Aorta (tissue), 5 donors: ENCODE results near the gene CYBA. TPM values are rescaled to one million over a fixed set of nuclear protein-coding genes. Genes with fewer than 3 reads are reported as not detected.
"Not testable (repeated sequence)": the region's sequence is repeated elsewhere in the genome, so short reads cannot be mapped to it uniquely, and the experiment has no call there.

Source experiments
- ATAC-seq: fragments of 200-7000 bp; cut with Tn5 transposase; one replicate; pipeline ENCODE4 v1.9.1; 2022; ENCODE audit warnings: moderate library complexity; ENCODE audit not compliant: low FRiP score
- DNase-seq, 2 donors: peaks; one replicate each; pipeline ENCODE4 v3.0.0-alpha.2; 2020
- H3K27ac ChIP-seq, 2 donors: one replicate each; pipeline ENCODE4 v1.5.1; 2013; ENCODE audit warnings: low read length in 2 of 2, mild to moderate bottlenecking in 2 of 2, moderate library complexity in 2 of 2, control low read depth in 1 of 2, inconsistent platforms in 1 of 2, low read depth in 1 of 2
- H3K27me3 ChIP-seq, 2 donors: one replicate each; pipeline ENCODE4 v1.6.1; 2013; ENCODE audit warnings: control low read depth in 1 of 2, low read length in 1 of 2, mild to moderate bottlenecking in 1 of 2, moderate library complexity in 1 of 2; ENCODE audit not compliant: insufficient read depth in 2 of 2, control insufficient read depth in 1 of 2
- H3K36me3 ChIP-seq, 2 donors: one replicate each; pipeline ENCODE4 v1.6.1; 2013; ENCODE audit warnings: control low read depth in 1 of 2, low read length in 1 of 2, mild to moderate bottlenecking in 1 of 2; ENCODE audit not compliant: insufficient read depth in 2 of 2, control insufficient read depth in 1 of 2
- H3K4me1 ChIP-seq, 2 donors: one replicate each; pipeline ENCODE4 v1.6.1; 2013; ENCODE audit warnings: low read length in 2 of 2, control low read depth in 1 of 2, mild to moderate bottlenecking in 1 of 2, moderate library complexity in 1 of 2; ENCODE audit not compliant: insufficient read depth in 2 of 2, control insufficient read depth in 1 of 2
- H3K4me3 ChIP-seq, 2 donors: one replicate each; pipeline ENCODE4 v1.5.1; 2013; ENCODE audit warnings: low read length in 2 of 2, control low read depth in 1 of 2, mild to moderate bottlenecking in 1 of 2
- H3K9me3 ChIP-seq: one replicate; pipeline ENCODE4 v1.6.1; 2013; ENCODE audit warnings: mild to moderate bottlenecking, low read length; ENCODE audit not compliant: control insufficient read depth
- WGBS, 2 donors: extraction: QIAGEN DNeasy Blood & Tissue Kit; methylation state at CpG; one replicate each; pipeline ENCODE4 v1.1.7; 2013; 5-methylcytosine and 5-hydroxymethylcytosine counted together
- intact Hi-C, 2 donors: fragments of 100-400 bp; cut with DNase I; formaldehyde crosslinking; loops; one replicate each; pipeline versions ENCODE4 v1.14.2 to v1.15.0; 2022
- polyA plus RNA-seq, 2 donors: library from polyadenylated mRNA; stranded (reverse); fragments of 200-250 nt; gene quantifications; one replicate each; pipeline ENCODE4 v1.2.3, GENCODE V29; 2013
- total RNA-seq, 2 donors: library from RNA; stranded (reverse); fragmentation: NEBNext Ultra II Directional; extraction: Animal tissue kit (Norgen Biotek cat#: 25700); gene quantifications; one replicate each; pipeline ENCODE4 v1.2.1, GENCODE V29; 2021
- donor health status: healthy with polysubstance abuse.
- donor health status: Bipolar disorder and iron deficiency.
- donor health status: DM: no; HTN: no; CAD: no.
- donor health status: DM: no; HTN: no; CAD: no.
- donor health status: DM: yes; HTN: yes; CAD: no.

The CYBA gene
- total and polyA plus RNA-seq, 4 donors = 79.2 to 148 (median 103) TPM

DNA sequence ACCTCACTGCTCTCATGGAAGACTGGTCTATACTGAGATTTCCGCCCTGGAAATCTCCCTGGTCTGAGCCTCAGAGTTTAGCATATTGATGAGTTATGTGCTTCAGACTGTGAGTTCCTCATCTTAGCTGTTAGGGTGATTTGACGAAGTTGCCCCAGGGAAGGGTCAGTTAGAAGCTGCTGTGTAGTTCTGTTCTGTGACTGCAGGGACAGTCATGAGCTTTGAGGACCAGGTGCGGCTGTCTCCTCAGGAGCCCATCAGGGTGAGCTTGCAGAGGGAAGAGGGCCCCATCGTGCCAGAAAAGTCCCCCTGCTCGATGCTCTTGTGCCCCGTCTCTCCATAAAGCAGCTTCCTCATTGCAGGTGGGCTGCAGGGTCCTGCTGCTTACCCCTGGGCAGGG, 40.8 kb downstream of the CYBA start:
- WGBS, 2 donors = 87% methylated on average over 6 of the region's 6 CpGs

DNA sequence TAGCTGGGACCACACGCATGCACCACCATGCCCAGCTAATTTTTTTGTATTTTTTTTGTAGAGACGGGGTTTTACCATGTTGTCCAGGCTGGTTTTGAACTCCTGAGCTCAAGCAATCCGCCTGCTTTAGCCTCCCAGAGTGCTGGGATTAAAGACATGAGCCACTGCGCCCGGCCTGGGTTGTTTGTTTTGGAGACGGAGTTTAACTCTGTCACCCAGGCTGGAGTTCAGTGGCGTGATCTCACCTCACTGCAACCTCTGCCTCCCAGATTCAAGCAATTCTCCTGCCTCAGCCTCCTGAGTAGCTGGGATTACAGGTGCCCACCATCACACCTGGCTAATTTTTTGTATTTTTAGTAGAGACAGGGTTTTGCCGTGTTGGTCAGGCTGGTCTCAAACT, 41.4 kb downstream of the CYBA start:
- ATAC-seq, H3K27ac ChIP-seq, H3K4me1 ChIP-seq, intact Hi-C loops, DNase-seq, H3K36me3 ChIP-seq, H3K4me3 ChIP-seq, H3K27me3 ChIP-seq, H3K9me3 ChIP-seq: not testable (repeated sequence)
- WGBS, 2 donors = 88 to 91% methylated on average over 8 of the region's 8 CpGs

More for the DNA sequence above, 40.8 kb downstream of the CYBA start:
- H3K9me3 ChIP-seq = no peaks in the 10 kb centered on the region
- no peak overlapping the region for H3K27ac ChIP-seq
- ATAC-seq (no peak), DNase-seq (no peak)
- peaks cover 0 to 6% of the 10 kb centered on the region in 2 donors for H3K36me3 ChIP-seq
- no peaks in the 10 kb centered on the region for H3K27me3 ChIP-seq
- H3K4me1 ChIP-seq = no peaks in the 10 kb centered on the region
- H3K4me3 ChIP-seq = no peak overlapping the region
- intact Hi-C loops = no loop called here

DNA sequence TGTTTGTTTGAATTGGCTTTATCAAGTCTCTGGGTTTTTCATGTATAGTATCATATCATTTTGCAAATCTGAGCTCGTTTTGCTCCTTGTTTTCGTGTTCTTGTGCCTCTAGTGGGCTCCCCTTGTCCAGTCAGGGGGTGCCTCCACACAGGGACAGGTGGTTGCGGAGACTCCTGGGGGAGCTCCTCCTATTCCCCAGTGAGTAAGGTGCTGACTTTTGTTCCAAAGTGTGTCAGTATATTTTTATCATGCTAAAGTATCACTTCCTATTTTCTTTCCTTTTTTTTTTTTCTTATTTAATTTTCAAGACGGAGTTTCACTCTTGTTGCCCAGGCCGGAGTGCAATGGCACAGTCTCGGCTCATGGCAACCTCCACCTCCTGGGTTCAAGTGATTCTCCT, 42.8 kb downstream of the CYBA start:
- DNase-seq (no peak), ATAC-seq (no peak)
- H3K4me3 ChIP-seq = no peak overlapping the region
- H3K27me3 ChIP-seq = no peaks in the 10 kb centered on the region
- peaks cover 0 to 6% of the 10 kb centered on the region in 2 donors for H3K36me3 ChIP-seq
- 83% methylated on average over 6 of the region's 6 CpGs for WGBS, 2 donors
- no peaks in the 10 kb centered on the region for H3K9me3 ChIP-seq
- H3K27ac ChIP-seq = no peak overlapping the region
- H3K4me1 ChIP-seq = no peaks in the 10 kb centered on the region
- intact Hi-C loops = no loop called here

DNA sequence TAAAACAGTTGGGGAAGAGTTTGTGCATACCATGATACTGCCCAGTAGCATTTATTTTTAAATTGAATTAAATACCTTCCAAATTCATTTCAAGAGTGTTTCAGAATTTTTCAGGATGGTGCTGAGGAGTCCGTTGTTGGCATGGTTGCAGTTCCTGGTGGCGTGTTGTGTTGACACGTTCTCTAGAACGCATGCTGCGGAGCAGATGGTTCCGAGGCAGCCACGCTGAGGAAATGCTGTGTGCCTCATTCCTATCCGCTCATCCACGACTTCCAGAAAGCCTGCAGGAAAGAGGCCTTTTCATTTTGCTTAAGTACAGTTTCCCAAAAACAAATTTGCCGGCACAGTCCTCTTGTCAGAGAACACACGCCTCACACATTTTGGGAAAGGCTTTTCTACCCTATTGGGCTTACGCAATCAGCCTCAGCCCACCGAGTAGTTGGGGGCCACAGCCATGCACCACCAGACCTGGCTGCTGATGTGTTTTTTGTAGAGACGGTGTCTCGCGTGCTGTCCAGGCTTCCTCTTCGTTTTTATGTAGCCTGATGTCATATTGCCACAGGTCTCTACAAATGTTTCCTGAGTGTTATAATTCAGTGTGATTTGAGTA, 44.6 kb downstream of the CYBA start:
- WGBS, 2 donors = 86 to 88% methylated on average over 17 of the region's 17 CpGs
- Histone ChIP-seq H3K36me3 (peaks cover 0 to 4% of the 10 kb centered on the region in 2 donors), H3K4me1 (no peaks in the 10 kb centered on the region), H3K27me3 (no peaks in the 10 kb centered on the region), H3K27ac (no peak overlapping the region), H3K9me3 (no peaks in the 10 kb centered on the region), H3K4me3 (no peak overlapping the region)
- ATAC-seq = no peak
- DNase-seq = no peak
- intact Hi-C loops = no loop called here

DNA sequence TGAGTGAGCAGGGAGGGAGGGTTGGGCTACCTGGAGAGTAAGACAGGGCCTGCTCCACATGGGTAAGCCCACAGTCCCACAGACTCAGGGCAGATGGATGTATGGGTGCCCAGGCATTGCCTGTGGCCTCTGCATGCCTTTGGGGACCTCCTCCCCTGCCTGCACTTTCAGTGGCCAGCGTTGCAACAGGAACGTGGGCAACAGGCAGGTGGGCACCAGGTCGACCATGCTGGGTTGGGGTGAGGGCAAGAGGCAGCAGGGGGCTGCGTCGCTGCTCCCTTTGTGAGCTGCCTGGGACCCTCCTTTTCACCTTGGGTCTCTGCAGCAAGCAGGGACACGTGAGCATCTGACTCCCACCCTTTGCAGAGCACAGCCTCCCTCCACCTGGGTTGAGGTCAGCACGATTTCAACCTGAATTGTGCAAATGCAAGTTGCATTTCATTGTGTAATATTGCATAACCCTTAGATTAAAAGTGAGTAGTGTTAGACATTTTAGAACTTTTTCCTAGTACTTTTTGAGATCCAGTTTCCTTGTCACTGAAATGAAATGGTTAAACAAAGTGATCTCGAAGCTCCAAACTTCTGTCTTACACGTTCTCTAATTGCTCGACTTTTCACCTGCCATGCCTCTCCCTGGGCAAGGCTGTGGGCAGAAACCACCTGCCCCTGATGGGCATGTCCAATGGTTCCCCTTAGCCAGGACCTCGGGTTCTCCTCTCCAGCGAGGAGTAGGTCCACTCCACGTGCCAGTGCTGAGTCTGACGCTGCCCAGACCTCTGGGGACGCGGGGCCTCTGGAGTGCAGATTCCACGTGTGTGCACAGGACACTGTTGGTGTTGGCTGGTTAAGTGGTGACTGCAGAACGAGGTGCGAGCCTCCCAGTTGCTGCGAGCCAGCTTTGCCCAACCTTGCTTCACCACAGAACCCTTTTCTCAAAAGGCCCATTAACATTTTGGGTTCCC, 45.4 kb downstream of the CYBA start:
- Histone ChIP-seq H3K4me3 (no peak overlapping the region), H3K4me1 (no peaks in the 10 kb centered on the region), H3K9me3 (no peaks in the 10 kb centered on the region), H3K27ac (no peak overlapping the region), H3K36me3 (peaks cover 3 to 7% of the 10 kb centered on the region in 2 donors), H3K27me3 (no peaks in the 10 kb centered on the region)
- 58 to 62% methylated on average over 20 of the region's 20 CpGs for WGBS, 2 donors
- intact Hi-C loops = no loop called here
- ATAC-seq = no peak
- DNase-seq = no peak

GRCh38 chr16:88602091-88602490, 48.8 kb downstream of the CYBA start:
- Histone ChIP-seq H3K27me3 (no peaks in the 10 kb centered on the region), H3K4me1 (no peaks in the 10 kb centered on the region), H3K4me3 (no peak overlapping the region), H3K36me3 (peaks cover 3 to 16% of the 10 kb centered on the region in 2 donors), H3K27ac (no peak overlapping the region), H3K9me3 (no peaks in the 10 kb centered on the region)
- no peak for DNase-seq
- no peak for ATAC-seq
- WGBS, 2 donors = 83 to 90% methylated on average over 7 of the region's 7 CpGs
- intact Hi-C loops = no loop called here

GRCh38 chr16:88601313-88602036, 49.4 kb downstream of the CYBA start:
- H3K4me3 ChIP-seq = no peak overlapping the region
- no peak overlapping the region for H3K27ac ChIP-seq
- no peak for DNase-seq
- no peaks in the 10 kb centered on the region for H3K9me3 ChIP-seq
- H3K36me3 ChIP-seq = peaks cover 3 to 16% of the 10 kb centered on the region in 2 donors
- no peaks in the 10 kb centered on the region for H3K27me3 ChIP-seq
- intact Hi-C loops = no loop called here
- WGBS, 2 donors = 85 to 88% methylated on average over 9 of the region's 9 CpGs
- no peaks in the 10 kb centered on the region for H3K4me1 ChIP-seq
- ATAC-seq = no peak

GRCh38 chr16:88600539-88600896, 50.3 kb downstream of the CYBA start:
- Histone ChIP-seq H3K36me3 (peaks cover 3 to 13% of the 10 kb centered on the region in 2 donors), H3K27me3 (no peaks in the 10 kb centered on the region), H3K9me3 (no peaks in the 10 kb centered on the region), H3K27ac (no peak overlapping the region), H3K4me3 (no peak overlapping the region), H3K4me1 (no peaks in the 10 kb centered on the region)
- 92 to 93% methylated on average over 6 of the region's 6 CpGs for WGBS, 2 donors
- DNase-seq (no peak), ATAC-seq (no peak)
- intact Hi-C loops = no loop called here
